Chondrocyte (in vitro differentiated cells): Measurements from ENCODE around the gene SAYSD1. TPM values are rescaled to one million over a fixed set of nuclear protein-coding genes. Genes with fewer than 3 reads are reported as not detected.

ENCODE experiments used
- DNase-seq: peaks from one replicate; pipeline ENCODE4 v3.0.0; 2021; ENCODE audit warnings: mixed read lengths, low spot score
- H3K27ac Mint-ChIP-seq: one replicate; pipeline ENCODE4 v1.8.0; 2021; ENCODE audit warnings: mild to moderate bottlenecking, moderate library complexity, mixed read lengths; ENCODE audit not compliant: unreplicated experiment
- H3K27me3 Mint-ChIP-seq: 2 replicates; pipeline ENCODE4 v1.8.0; 2021; ENCODE audit warnings: low read depth, mixed read lengths
- H3K36me3 Mint-ChIP-seq: 2 replicates; pipeline ENCODE4 v1.8.0; 2021; ENCODE audit warnings: low read depth, mixed read lengths
- H3K4me1 Mint-ChIP-seq: 2 replicates; pipeline ENCODE4 v1.8.0; 2021; ENCODE audit warnings: low read depth, mild to moderate bottlenecking, mixed read lengths
- H3K4me3 Mint-ChIP-seq: one replicate; pipeline ENCODE4 v1.8.0; 2021; ENCODE audit warnings: mild to moderate bottlenecking, moderate library complexity, mixed read lengths; ENCODE audit not compliant: unreplicated experiment
- H3K9me3 Mint-ChIP-seq: 2 replicates; pipeline ENCODE4 v1.8.0; 2021; ENCODE audit warnings: low read depth, mixed read lengths
- total RNA-seq: library from RNA; stranded (reverse); gene quantifications from 3 replicates; pipeline ENCODE4 v1.2.1, GENCODE V29; 2021
- TF ChIP-seq, protein P1 (sequence below): fragments of 200-600 bp; sonication (generic); IDR thresholded peaks from 2 replicates; pipeline ENCODE4 v1.5.0; 2021; ENCODE audit warnings: antibody characterized with exemption, mild to moderate bottlenecking, moderate library complexity

Gene SAYSD1
- total RNA-seq, 1 donor from 2014 or later: 13.9 TPM

DNA sequence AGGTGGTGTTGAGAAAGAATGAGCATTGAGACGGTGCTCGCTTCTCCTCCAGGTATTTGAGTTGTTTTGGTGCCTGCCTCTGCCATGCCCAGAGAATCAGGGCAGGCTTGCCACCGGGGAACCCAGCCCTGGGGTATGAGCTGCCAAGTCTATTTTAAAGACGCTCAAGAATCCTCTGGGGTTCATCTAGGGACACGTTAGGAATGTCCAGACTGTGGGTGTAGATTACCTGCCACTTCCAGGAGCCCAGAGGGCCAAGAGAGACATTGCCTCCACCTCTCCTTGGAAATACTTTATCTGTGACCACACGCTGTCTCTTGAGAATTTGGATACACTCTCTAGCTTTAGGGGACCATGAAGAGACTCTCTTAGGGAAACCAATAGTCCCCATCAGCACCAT lies 28.3 kb downstream of the SAYSD1 start:
- H3K27ac Mint-ChIP-seq: no peak overlapping the region
- no peak for DNase-seq
- H3K9me3 Mint-ChIP-seq: no peaks in the 10 kb centered on the region
- no peaks in the 10 kb centered on the region for H3K4me1 Mint-ChIP-seq
- H3K27me3 Mint-ChIP-seq: peaks cover 51% of the 10 kb centered on the region
- no peaks in the 10 kb centered on the region for H3K36me3 Mint-ChIP-seq
- TF ChIP-seq, protein P1, sequence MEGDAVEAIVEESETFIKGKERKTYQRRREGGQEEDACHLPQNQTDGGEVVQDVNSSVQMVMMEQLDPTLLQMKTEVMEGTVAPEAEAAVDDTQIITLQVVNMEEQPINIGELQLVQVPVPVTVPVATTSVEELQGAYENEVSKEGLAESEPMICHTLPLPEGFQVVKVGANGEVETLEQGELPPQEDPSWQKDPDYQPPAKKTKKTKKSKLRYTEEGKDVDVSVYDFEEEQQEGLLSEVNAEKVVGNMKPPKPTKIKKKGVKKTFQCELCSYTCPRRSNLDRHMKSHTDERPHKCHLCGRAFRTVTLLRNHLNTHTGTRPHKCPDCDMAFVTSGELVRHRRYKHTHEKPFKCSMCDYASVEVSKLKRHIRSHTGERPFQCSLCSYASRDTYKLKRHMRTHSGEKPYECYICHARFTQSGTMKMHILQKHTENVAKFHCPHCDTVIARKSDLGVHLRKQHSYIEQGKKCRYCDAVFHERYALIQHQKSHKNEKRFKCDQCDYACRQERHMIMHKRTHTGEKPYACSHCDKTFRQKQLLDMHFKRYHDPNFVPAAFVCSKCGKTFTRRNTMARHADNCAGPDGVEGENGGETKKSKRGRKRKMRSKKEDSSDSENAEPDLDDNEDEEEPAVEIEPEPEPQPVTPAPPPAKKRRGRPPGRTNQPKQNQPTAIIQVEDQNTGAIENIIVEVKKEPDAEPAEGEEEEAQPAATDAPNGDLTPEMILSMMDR: no peak
- no peak overlapping the region for H3K4me3 Mint-ChIP-seq

DNA sequence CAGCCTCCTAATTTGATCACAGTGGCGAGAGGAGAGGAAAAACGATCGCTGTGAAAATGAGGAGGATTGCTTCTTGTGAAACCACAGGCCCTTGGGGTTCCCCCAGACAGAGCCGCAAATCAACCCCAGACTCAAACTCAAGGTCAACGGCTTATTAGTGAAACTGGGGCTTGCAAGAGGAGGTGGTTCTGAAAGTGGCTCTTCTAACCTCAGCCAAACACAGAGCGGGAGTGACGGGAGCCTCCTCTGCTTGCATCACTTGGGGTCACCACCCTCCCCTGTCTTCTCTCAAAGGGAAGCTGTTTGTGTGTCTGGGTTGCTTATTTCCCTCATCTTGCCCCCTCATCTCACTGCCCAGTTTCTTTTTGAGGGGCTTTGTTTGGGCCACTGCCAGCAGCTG lies 28.7 kb downstream of the SAYSD1 start:
- Mint-ChIP-seq H3K27me3 (peaks cover 48% of the 10 kb centered on the region), H3K27ac (no peak overlapping the region), H3K36me3 (no peaks in the 10 kb centered on the region), H3K9me3 (no peaks in the 10 kb centered on the region), H3K4me3 (no peak overlapping the region), H3K4me1 (no peaks in the 10 kb centered on the region)
- TF ChIP-seq, protein P1: no peak
- no peak for DNase-seq

DNA sequence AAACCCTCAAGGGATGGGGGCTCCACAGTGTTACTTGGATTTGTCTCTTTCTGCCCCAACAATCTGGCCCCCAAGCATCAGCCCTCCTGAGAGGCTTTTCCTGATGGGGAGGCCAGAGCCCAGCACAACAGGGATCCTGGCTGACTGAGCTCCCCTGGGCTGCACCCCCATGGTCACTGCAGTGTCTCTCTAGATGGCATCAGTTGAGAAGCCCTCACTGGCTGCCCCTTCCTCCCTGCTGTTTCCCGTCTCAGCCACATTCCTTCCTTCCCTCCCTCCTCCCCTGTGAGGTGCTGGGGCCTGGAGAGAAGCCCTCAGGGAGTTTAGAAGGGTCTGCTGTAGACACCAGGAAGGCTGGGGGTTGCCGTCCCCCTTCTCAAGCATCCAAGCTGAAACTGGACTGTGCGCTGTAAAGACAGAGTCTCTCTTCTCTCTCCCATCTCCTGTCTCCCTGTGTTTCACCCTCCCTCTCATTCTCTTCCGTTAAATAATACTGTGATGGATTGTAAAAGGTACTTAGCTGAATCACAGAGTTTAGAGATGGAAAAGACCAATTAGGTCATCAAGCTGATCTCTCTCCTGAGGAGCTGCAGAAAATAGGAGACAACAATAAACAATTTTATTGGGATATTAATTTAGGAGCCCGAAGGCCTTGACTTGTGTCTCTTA lies 29.7 kb downstream of the SAYSD1 start:
- no peak overlapping the region for H3K4me3 Mint-ChIP-seq
- no peaks in the 10 kb centered on the region for H3K4me1 Mint-ChIP-seq
- no peaks in the 10 kb centered on the region for H3K36me3 Mint-ChIP-seq
- DNase-seq: no peak
- no peak overlapping the region for H3K27ac Mint-ChIP-seq
- H3K27me3 Mint-ChIP-seq: peaks cover 46% of the 10 kb centered on the region
- TF ChIP-seq, protein P1: no peak
- H3K9me3 Mint-ChIP-seq: no peaks in the 10 kb centered on the region

DNA sequence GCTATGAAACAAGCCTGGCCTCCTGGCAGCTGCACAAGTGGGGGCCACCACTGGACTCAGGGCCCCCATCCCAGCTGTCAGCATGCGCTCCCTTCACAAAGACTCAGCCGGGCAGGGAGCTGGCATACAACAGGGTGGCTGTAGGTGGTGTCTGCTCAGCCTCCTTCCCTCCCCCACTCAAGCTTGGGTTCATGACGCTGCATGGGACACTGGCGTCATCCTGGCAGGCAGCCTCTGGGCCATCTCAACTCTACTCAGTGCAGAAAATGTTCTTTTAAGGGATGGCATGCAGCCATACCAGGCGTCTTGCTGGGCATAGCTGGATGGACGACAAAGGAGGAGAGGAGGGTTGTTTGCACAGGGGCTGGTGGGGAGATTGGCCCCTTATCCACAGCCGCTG lies 30.5 kb downstream of the SAYSD1 start:
- Mint-ChIP-seq H3K4me3 (no peak overlapping the region), H3K9me3 (no peaks in the 10 kb centered on the region), H3K27me3 (peaks cover 45% of the 10 kb centered on the region), H3K27ac (no peak overlapping the region), H3K36me3 (no peaks in the 10 kb centered on the region), H3K4me1 (no peaks in the 10 kb centered on the region)
- DNase-seq: no peak
- TF ChIP-seq, protein P1: no peak

DNA sequence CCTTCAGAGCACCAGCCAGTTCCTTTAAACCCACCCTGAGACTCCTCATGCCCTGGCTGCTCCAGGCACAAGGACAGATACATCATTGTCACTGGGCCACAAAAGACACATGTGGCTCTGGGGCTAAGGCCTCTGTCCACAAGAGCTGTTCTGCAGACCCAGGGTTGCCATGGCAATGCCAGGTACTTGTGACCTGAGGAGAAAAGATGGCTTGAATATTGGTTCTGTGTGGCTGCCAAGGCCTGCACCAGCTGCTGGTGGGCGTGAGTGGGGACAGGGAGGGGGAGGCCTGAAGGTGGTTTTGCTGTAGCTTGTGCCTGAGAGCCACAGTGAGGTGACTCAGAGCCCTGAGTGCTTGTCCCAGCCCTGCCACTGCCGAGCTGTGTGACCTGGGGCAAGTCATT lies 31.8 kb downstream of the SAYSD1 start:
- Mint-ChIP-seq H3K9me3 (no peaks in the 10 kb centered on the region), H3K36me3 (no peaks in the 10 kb centered on the region), H3K4me3 (no peak overlapping the region), H3K27ac (no peak overlapping the region), H3K4me1 (no peaks in the 10 kb centered on the region), H3K27me3 (peaks cover 39% of the 10 kb centered on the region)
- no peak for DNase-seq
- TF ChIP-seq, protein P1: no peak
